Lower lobe of right lung (tissue), 2 donors: Measurements from ENCODE around the gene POU2AF2. TPM values are rescaled to one million over a fixed set of nuclear protein-coding genes. Genes with fewer than 3 reads are reported as not detected.

Source experiments
- ATAC-seq, 2 donors: fragments of 200-7000 bp; cut with Tn5 transposase; one replicate each; pipeline ENCODE4 v1.9.1; 2020 to 2022; ENCODE audit warnings: mild to moderate bottlenecking in 2 of 2, moderate library complexity in 2 of 2
- DNase-seq: peaks from one replicate; pipeline ENCODE4 v3.0.0-alpha.2; 2020
- H3K27ac ChIP-seq: fragments of 200-600 bp; one replicate; pipeline ENCODE4 v1.8.0; 2022
- H3K27me3 ChIP-seq: fragments of 200-600 bp; one replicate; pipeline ENCODE4 v1.8.0; 2022; ENCODE audit warnings: low read depth
- H3K36me3 ChIP-seq: fragments of 200-600 bp; one replicate; pipeline ENCODE4 v1.8.0; 2022; ENCODE audit warnings: mild to moderate bottlenecking
- H3K4me1 ChIP-seq: fragments of 200-600 bp; one replicate; pipeline ENCODE4 v1.8.0; 2022
- H3K4me3 ChIP-seq: fragments of 200-600 bp; one replicate; pipeline ENCODE4 v1.8.0; 2022; ENCODE audit warnings: mild to moderate bottlenecking
- H3K9me3 ChIP-seq: fragments of 200-600 bp; one replicate; pipeline ENCODE4 v1.8.0; 2022
- intact Hi-C: fragments of 100-400 bp; cut with DNase I; formaldehyde crosslinking; loops from one replicate; pipeline ENCODE4 v1.11.0; 2022
- total RNA-seq: library from RNA; stranded (reverse); fragmentation: NEBNext Ultra II Directional; extraction: Animal tissue kit (Norgen Biotek cat#: 25700); gene quantifications from one replicate; pipeline ENCODE4 v1.2.1, GENCODE V29; 2021
- TF ChIP-seq, protein P1 (sequence below): fragments of 200-600 bp; IDR thresholded peaks from one replicate; pipeline ENCODE4 v1.8.0; 2022; ENCODE audit warnings: antibody characterized with exemption, mild to moderate bottlenecking
- donor health status: DM: no; HTN: yes; CAD: no; lungs with severe emphysema.

POU2AF2 gene
- total RNA-seq, 1 donor from 2014 or later: not detected

DNA sequence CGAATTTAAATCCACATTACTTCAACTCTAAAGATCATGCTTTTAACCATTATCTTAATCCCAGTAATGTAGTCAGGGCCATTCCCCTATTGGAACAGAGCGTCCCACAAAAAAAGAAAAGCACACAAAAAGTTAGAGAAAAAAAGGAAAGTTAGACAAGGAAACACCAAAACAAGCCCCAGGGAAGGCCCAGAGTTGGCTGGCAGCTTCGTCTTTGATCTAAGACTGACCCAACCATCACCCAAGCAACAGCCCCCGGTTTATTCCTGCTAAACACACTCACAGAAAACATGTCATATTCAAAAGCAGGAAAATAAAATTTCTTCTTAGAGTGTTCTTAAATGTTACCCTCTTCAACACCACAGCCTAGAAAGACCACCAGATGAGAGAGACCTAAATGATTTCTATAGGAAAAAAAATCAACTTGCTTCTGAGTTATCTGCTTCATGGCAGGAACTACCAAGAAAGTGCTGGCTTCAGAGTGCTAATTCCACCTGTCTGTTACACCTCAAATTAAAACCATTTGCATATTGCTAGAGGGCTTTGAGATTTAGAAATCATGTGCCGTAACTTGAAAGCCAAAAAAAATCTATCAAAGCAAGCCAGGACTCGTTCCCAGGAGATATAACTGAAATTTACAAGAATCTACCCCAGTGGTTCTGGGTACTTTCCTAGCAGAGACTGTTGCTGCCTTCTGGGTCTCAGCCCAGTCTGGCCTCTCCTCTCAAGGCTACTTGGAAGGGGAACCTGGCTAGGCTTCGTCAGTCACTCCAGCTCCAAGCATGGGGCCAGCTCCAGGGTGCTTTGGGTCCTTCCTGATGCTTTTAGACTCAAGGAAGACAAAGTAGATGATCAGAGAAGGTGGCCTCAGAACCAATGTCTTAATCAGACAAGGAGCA is 84.0 kb downstream of the POU2AF2 start:
- intact Hi-C loops: no loop called here
- no peak overlapping the region for H3K4me3 ChIP-seq
- ATAC-seq: peak in 1 of 2 donors; percentile 21

DNA sequence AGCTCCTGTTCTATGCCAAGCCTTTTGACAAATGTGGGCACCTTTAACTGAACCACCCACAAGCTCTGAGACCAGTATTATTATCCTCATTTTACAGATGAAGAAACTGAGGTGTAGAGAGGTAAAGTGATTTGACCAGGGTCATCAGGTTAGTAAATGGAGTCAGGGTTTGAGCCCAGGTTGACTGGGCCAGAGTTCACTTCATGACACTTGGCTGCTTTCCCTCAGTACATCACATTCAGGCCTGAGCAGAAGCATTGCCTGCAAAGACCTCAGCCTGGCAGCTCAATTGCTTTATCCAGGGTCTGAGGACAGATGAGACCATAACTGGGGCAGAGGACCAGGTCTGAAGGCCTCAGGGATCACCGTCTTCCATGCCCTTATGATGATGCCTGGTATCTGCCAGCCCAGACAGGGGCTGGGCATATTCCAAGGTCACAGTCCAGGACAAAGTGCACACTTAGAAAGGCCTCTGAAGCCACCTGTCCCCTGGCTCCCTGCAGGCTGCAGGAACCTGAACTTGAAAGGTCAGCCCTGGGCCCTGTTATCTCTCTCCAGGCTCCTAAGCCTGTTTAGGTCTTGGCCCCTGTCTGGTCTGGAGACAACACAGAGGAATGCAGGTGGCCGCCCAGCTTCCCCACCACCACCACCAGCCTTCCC is 84.8 kb downstream of the POU2AF2 start:
- TF ChIP-seq, protein P1, sequence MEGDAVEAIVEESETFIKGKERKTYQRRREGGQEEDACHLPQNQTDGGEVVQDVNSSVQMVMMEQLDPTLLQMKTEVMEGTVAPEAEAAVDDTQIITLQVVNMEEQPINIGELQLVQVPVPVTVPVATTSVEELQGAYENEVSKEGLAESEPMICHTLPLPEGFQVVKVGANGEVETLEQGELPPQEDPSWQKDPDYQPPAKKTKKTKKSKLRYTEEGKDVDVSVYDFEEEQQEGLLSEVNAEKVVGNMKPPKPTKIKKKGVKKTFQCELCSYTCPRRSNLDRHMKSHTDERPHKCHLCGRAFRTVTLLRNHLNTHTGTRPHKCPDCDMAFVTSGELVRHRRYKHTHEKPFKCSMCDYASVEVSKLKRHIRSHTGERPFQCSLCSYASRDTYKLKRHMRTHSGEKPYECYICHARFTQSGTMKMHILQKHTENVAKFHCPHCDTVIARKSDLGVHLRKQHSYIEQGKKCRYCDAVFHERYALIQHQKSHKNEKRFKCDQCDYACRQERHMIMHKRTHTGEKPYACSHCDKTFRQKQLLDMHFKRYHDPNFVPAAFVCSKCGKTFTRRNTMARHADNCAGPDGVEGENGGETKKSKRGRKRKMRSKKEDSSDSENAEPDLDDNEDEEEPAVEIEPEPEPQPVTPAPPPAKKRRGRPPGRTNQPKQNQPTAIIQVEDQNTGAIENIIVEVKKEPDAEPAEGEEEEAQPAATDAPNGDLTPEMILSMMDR: no peak
- DNase-seq (no peak), ATAC-seq (no peak)
- H3K4me3 ChIP-seq: no peak overlapping the region
- H3K27me3 ChIP-seq: no peaks in the 10 kb centered on the region
- peaks cover 12% of the 10 kb centered on the region for H3K4me1 ChIP-seq
- intact Hi-C loops: no loop called here
- H3K27ac ChIP-seq: no peak overlapping the region
- no peaks in the 10 kb centered on the region for H3K9me3 ChIP-seq
- H3K36me3 ChIP-seq: no peaks in the 10 kb centered on the region

More for the DNA sequence above, 84.0 kb downstream of the POU2AF2 start:
- no peaks in the 10 kb centered on the region for H3K9me3 ChIP-seq
- H3K4me1 ChIP-seq: peaks cover 11% of the 10 kb centered on the region
- H3K27me3 ChIP-seq: no peaks in the 10 kb centered on the region
- H3K27ac ChIP-seq: no peak overlapping the region
- DNase-seq: no peak
- TF ChIP-seq, protein P1: no peak
- H3K36me3 ChIP-seq: no peaks in the 10 kb centered on the region

DNA sequence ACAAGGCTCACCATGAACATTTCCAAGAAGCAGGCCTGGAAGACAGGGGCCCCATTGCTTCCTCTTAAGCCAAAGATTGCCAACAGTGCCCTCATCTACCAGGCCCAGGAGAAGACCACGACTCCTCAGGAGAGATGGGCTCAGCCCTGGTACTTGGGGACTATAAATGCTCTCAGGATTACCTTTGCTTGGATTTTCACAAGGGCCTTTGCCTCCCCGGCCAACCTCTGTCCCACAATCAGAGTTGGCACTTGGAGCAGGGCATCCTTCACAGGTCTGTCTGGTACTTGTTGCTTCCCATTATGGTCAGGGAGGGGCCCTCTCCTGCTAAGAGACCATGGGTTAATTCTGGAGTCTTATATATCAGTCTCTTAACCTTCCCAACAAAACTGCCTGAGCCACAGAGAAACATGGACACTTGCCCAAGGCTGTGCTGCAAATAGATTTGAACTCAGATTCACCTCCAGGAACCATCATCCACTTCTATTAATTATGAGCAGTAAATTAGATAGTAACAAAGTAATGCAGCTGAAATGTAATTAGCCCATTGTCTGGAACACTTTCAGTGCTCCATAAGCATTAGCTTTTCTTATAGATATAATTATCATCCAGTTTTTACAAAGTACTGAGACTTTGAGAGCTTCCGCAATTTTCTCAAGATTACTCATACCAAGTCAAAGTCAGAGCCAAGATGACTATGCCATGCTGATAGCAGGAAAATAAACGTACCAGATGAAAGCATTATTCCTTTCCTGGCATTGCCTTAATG is 86.4 kb downstream of the POU2AF2 start:
- peaks cover 19% of the 10 kb centered on the region for H3K4me1 ChIP-seq
- ATAC-seq: no peak
- H3K27ac ChIP-seq: no peak overlapping the region
- H3K4me3 ChIP-seq: no peak overlapping the region
- no peaks in the 10 kb centered on the region for H3K36me3 ChIP-seq
- intact Hi-C loops: no loop called here
- TF ChIP-seq, protein P1: no peak
- H3K27me3 ChIP-seq: no peaks in the 10 kb centered on the region
- no peak for DNase-seq
- no peaks in the 10 kb centered on the region for H3K9me3 ChIP-seq

DNA sequence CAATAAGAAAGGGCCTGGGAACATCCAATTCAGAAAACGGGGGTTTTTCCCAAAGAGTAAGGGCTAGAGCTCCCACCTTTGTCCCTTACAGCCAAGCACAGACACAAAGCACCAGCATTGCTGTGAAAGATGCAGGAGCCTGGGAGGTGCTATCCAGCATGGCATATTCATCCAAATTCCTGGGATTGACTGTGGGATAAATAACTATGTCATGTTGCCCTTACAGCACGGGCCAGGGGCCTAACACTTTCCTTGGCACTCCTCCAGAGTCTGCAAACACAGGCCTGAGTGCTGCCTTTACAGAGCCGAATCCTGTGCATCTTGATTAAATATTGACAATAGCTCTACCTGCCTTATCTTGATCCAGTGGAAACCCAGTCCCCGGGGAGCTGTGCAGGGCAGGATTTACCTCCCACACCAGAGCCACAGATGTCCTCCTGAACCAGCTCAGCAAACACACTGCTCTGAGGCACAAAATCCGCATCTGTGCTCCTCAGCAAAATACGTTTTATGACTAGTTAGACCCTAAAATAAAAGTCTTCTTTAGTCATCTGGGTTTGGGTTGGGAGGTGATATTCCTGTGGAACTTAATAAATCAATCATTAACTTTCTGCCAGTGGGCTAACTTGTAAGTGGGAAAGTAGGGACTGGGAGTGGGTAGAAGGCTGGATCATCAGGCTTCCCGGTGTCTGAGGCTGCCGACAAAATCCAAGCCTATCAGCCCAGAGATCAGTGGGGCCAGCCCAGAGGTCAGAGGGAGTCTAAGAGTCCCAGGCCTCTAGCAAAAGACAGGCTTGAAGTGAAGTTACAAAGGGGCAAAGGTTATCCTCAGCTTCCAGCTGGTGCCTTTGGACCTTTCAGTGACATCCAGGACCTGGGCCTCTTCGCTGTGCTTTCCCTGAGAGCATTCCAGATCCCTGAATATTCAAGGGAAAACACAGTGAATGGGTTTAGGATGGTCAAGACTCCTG is 89.3 kb downstream of the POU2AF2 start:
- peaks cover 19% of the 10 kb centered on the region for H3K4me1 ChIP-seq
- no peak overlapping the region for H3K27ac ChIP-seq
- H3K27me3 ChIP-seq: no peaks in the 10 kb centered on the region
- intact Hi-C loops: no loop called here
- TF ChIP-seq, protein P1: no peak
- DNase-seq (no peak), ATAC-seq (peak; percentile 61 to 77)
- H3K36me3 ChIP-seq: no peaks in the 10 kb centered on the region
- H3K4me3 ChIP-seq: no peak overlapping the region
- no peaks in the 10 kb centered on the region for H3K9me3 ChIP-seq
